Muscle layer of duodenum (tissue), 2 donors: ENCODE results near the gene CNOT1.
A peak's percentile ranks its signal among the peaks of the same experiment; 100 is the strongest.

ENCODE experiments used
- H3K27ac ChIP-seq: one replicate; pipeline ENCODE4 v1.7.0; 2013; ENCODE audit warnings: mild to moderate bottlenecking, low read length
- H3K27me3 ChIP-seq: one replicate; pipeline ENCODE4 v1.7.0; 2013; ENCODE audit warnings: low read depth, mild to moderate bottlenecking, control low read depth, low read length
- H3K36me3 ChIP-seq, 2 donors: one replicate each; pipeline ENCODE4 v1.7.0; 2013; ENCODE audit warnings: low read length in 2 of 2, control low read depth in 1 of 2, mild to moderate bottlenecking in 1 of 2; ENCODE audit not compliant: insufficient read depth in 2 of 2, control insufficient read depth in 1 of 2
- H3K4me1 ChIP-seq, 2 donors: one replicate each; pipeline ENCODE4 v1.7.0; 2013; ENCODE audit warnings: low read length in 2 of 2, mild to moderate bottlenecking in 2 of 2, control low read depth in 1 of 2, moderate library complexity in 1 of 2; ENCODE audit not compliant: insufficient read depth in 2 of 2, control insufficient read depth in 1 of 2
- H3K4me3 ChIP-seq, 2 donors: one replicate each; pipeline ENCODE4 v1.7.0; 2013; ENCODE audit warnings: low read length in 2 of 2, low read depth in 1 of 2, mild to moderate bottlenecking in 1 of 2
- H3K9me3 ChIP-seq, 2 donors: one replicate each; pipeline ENCODE4 v1.7.0; 2013; ENCODE audit warnings: low read length in 2 of 2, control low read depth in 1 of 2, mild to moderate bottlenecking in 1 of 2; ENCODE audit not compliant: control insufficient read depth in 1 of 2
- donor health status: healthy.

CNOT1 gene

DNA sequence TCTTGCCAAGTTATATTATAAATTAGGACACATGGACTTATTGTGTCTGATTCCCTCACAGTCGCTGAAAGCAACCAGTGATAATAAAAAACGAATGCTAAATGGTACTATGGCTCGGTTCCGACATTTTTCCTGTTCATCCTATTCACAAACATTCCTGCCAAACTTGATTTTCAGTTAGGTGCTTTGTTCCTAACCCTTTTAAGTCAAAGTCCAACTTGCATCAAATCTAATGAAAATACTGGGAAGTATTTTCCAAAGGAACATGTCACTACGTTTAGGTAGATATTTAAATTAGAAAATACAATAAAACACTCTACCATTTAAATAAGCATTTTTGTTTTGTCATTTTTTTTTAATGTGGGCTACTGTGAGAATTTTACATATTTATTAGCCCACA lies 93.3 kb downstream of the CNOT1 start:
- no peak overlapping the region for H3K4me3 ChIP-seq
- peaks cover 76 to 94% of the 10 kb centered on the region in 2 donors for H3K36me3 ChIP-seq
- no peaks in the 10 kb centered on the region for H3K27me3 ChIP-seq
- no peak overlapping the region for H3K27ac ChIP-seq
- no peaks in the 10 kb centered on the region for H3K9me3 ChIP-seq
- no peaks in the 10 kb centered on the region for H3K4me1 ChIP-seq

DNA sequence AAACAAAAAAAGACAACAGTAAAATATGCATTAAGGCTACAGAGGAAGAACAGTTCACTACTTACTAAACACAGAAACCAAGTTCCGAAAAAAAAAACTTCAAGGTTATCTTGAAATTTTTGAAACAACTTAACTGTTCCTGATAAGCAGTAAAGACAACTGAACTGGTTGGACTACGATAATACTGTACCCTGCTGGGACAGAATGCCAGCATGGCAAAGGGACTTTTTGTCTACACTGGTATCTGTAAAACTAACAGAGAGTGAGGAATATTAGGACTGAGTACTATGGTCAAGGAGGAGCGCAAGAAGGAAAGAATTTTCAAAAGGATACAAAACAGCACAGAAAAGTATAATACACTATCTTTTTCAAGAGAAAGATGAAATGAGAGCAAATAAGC lies 94.5 kb downstream of the CNOT1 start:
- no peaks in the 10 kb centered on the region for H3K27me3 ChIP-seq
- no peak overlapping the region for H3K27ac ChIP-seq
- H3K4me3 ChIP-seq, result no peak overlapping the region
- no peaks in the 10 kb centered on the region for H3K4me1 ChIP-seq
- no peaks in the 10 kb centered on the region for H3K9me3 ChIP-seq
- peaks cover 79 to 98% of the 10 kb centered on the region in 2 donors for H3K36me3 ChIP-seq

DNA sequence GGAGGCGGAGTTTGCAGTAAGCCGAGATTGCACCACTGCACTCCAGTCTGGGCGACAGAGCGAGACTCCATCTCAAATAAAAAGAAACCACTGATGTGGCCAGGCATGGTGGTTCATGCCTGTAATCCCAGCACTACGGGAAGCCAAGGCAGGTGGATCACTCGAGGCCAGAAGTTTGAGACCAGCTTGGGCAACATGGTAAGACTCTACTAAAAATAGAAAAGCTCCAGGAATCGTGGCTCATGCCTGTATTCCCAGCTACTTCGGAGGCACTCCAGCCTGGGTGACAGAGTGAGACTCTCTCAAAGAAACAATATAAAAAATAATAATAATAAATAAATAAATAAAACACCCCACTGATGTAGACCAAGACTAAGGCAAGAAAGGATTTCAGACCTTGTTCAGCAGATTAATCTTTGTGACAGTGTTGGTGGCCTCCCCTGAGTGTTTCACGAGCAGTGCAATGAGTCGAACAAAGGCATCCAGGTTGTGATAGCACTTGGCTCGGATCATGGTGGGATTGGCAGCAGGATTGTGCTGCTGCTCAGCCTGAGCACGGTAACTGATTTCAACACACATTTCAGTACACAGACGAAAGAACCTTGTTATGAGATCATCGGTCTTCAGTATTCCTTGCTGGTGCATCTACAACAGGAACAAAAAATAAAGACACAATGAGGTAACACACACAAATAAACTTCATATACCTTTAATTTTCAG lies 95.7 kb downstream of the CNOT1 start:
- Histone ChIP-seq H3K36me3 (peaks cover 74 to 98% of the 10 kb centered on the region in 2 donors), H3K4me3 (no peak overlapping the region), H3K27ac (no peak overlapping the region), H3K4me1 (no peaks in the 10 kb centered on the region), H3K27me3 (no peaks in the 10 kb centered on the region), H3K9me3 (no peaks in the 10 kb centered on the region)

DNA sequence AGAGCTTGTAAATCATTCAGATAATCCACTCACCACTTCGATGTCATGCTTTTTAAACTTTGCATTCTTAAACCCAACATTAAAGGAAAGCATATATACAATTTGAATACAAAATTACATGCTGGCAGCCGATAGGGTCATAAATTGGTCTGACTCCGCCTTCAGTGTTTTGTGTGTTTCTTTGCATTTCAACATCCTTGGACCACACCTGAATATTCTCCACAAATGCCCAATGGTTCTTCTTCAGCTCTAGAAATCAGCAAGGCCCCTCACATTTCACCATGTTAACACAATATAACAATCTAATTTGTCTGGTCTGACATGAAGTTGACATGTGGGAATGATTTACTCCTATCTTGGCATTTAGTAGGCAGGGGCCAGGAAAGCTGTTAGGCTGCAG lies 97.2 kb downstream of the CNOT1 start:
- Histone ChIP-seq H3K36me3 (peaks cover 68 to 97% of the 10 kb centered on the region in 2 donors), H3K9me3 (no peaks in the 10 kb centered on the region), H3K4me3 (no peak overlapping the region), H3K27ac (no peak overlapping the region), H3K27me3 (no peaks in the 10 kb centered on the region), H3K4me1 (no peaks in the 10 kb centered on the region)

DNA sequence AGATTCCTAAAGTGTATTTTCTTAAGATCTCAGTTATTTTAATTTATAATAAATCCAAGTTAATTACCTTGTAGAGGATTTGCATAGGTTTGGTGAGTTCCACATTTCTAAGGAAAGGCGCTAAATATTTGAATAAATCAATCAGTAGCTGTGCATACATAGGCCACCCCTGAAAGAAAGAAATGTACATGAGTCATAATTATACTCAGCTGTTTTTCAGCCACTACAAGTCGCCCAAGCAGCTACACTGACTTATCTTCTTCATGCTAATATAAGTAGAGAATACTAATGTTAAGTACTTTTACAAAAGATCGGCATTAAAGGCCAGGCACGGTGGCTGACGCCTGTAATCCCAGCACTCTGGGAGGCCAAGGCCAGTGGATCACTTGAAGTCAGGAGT lies 99.4 kb downstream of the CNOT1 start:
- peaks cover 65 to 92% of the 10 kb centered on the region in 2 donors for H3K36me3 ChIP-seq
- no peak overlapping the region for H3K4me3 ChIP-seq
- H3K9me3 ChIP-seq, result no peaks in the 10 kb centered on the region
- H3K4me1 ChIP-seq, result no peaks in the 10 kb centered on the region
- H3K27ac ChIP-seq, result no peak overlapping the region
- no peaks in the 10 kb centered on the region for H3K27me3 ChIP-seq

DNA sequence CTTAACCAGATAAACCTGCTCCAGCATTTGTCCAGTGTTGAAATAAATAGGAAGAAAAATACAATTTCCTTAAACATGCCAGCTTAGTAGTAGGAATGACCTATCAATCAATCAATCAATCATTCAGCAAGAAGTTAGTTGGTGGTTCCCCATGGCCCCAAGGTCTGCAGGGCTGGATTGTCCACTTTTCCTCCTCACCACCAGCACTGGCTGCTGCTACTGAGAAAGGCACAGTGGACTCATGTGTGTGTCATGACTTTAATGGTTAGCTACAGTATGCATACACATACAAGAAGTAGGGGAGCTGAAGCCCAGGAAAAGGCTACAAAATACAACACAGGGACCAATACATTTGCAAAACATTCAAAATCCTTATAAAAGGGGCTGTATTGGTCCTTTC lies 109.9 kb downstream of the CNOT1 start:
- Histone ChIP-seq H3K27me3 (no peaks in the 10 kb centered on the region), H3K4me3 (no peak overlapping the region), H3K9me3 (no peaks in the 10 kb centered on the region), H3K36me3 (peaks cover 52 to 72% of the 10 kb centered on the region in 2 donors), H3K27ac (no peak overlapping the region), H3K4me1 (peaks cover 3 to 10% of the 10 kb centered on the region in 2 donors)

DNA sequence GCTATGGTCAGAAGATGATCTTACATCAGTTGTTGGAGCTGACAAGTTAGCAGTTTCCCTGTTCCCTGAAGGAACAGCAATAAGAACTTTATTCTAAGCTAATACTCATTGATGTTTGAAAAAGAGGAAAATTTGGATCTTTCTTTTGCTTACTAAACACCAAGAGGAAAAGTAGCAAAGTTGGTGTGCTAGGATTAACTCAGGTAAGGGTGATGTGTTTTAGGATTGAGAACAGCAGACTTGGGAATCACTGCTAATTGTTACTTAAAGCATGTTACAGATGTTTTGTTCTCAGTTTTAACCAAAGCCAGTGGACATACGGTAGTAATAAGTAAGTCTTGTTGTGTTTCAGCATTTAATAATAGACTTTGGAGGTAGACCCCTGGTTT lies 110.7 kb downstream of the CNOT1 start:
- Histone ChIP-seq H3K27me3 (no peaks in the 10 kb centered on the region), H3K4me3 (no peak overlapping the region), H3K9me3 (no peaks in the 10 kb centered on the region), H3K27ac (no peak overlapping the region), H3K36me3 (peaks cover 46 to 64% of the 10 kb centered on the region in 2 donors), H3K4me1 (peaks cover 4 to 17% of the 10 kb centered on the region in 2 donors)

DNA sequence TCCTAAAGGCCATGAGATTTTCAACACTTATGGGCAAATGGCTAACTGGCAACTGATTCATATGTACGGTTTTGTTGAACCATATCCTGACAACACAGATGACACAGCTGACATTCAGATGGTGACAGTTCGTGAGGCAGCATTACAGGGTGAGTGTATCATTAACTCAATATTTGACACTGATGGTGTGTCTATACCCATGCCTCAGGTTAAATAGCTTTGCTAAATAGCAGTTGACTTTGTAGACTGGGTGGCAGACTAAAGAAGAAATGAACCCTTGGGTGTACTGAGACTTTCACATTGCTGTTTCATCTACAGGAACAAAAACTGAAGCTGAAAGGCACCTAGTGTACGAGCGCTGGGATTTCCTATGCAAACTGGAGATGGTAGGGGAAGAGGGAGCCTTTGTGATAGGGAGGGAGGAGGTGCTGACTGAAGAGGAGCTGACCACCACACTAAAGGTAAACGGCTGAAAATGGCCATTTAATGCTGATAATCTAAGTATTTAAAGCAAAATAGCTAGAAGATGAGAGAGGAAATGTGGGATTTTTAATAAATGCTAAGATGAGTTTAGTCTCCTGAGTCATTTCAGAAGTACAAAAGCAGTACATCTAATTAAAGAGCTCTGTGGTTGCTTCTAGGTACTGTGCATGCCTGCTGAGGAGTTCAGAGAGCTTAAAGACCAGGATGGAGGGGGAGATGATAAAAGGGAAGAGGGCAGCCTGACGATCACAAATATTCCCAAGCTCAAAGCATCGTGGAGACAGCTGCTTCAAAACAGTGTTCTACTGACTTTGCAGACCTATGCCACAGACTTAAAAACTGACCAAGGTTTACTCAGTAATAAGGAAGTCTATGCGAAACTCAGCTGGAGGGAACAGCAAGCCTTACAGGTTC lies 111.3 kb downstream of the CNOT1 start:
- Histone ChIP-seq H3K27ac (no peak overlapping the region), H3K27me3 (no peaks in the 10 kb centered on the region), H3K4me3 (no peak overlapping the region), H3K9me3 (no peaks in the 10 kb centered on the region), H3K4me1 (peaks cover 4 to 17% of the 10 kb centered on the region in 2 donors), H3K36me3 (peaks cover 41 to 58% of the 10 kb centered on the region in 2 donors)

DNA sequence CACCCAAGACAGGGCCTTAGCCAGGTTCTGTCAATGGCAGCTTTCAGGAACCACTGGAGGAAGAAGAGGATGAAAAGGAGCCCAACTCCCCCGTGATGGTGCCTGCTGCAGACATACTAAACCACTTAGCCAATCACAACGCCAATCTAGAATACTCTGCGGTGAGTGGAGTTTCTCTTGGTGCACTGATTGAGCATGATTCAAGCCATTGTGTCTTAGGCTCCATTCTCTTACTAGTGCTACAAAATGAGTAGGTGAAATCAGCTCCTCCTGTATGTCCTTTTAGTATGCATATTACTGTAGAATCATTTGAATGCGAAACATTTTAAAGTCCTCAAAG lies 112.9 kb downstream of the CNOT1 start:
- H3K9me3 ChIP-seq, result no peaks in the 10 kb centered on the region
- peak overlapping the region in 1 of 2 donors; percentile 92 for H3K4me3 ChIP-seq
- H3K36me3 ChIP-seq, result peaks cover 31 to 45% of the 10 kb centered on the region in 2 donors
- no peaks in the 10 kb centered on the region for H3K27me3 ChIP-seq
- H3K4me1 ChIP-seq, result peaks cover 4 to 17% of the 10 kb centered on the region in 2 donors
- H3K27ac ChIP-seq, result no peak overlapping the region

DNA sequence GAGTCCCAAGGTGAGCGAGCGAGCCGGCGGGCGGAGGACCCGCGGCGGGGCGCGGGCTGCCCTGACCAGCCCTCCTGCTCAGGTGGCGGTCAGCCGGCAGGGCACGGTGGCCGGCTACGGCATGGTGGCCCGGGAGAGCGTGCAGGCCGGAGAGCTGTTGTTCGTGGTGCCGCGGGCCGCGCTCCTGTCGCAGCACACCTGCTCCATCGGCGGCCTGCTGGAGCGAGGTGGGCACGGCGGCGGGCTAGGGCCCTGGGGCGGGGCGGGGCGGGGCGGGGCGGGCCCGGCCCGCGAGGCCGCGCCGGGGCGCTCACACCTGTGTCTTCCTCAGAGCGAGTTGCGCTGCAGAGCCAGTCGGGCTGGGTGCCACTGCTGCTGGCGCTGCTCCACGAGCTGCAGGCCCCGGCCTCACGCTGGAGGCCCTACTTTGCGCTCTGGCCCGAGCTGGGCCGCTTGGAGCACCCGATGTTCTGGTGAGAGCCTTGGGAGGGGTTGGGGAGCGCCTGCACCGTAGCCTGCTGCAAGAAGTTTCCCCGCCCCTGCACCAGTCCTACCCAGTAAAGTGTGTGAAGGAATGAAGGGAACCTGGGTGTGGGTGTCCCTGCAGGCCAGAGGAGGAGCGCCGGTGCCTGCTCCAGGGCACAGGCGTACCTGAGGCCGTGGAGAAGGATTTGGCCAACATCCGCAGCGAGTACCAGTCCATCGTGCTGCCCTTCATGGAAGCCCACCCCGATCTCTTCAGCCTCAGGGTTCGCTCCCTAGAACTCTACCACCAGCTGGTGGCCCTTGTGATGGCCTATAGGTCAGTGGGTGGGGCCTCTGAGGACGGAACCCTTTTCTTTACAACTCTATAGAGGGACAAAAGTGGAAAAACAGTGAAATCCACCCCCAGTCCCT lies 113.5 kb downstream of the CNOT1 start:
- Histone ChIP-seq H3K9me3 (no peaks in the 10 kb centered on the region), H3K27me3 (no peaks in the 10 kb centered on the region), H3K36me3 (peaks cover 28 to 39% of the 10 kb centered on the region in 2 donors), H3K4me3 (peak overlapping the region; percentile 81 to 92), H3K4me1 (peaks cover 4 to 17% of the 10 kb centered on the region in 2 donors), H3K27ac (no peak overlapping the region)
